Calu3 (cell line): Measurements from ENCODE around the gene MYO1G. TPM values are rescaled to one million over a fixed set of nuclear protein-coding genes. Genes with fewer than 3 reads are reported as not detected.

Experiments
- BruUV-seq: library from RNA; stranded (reverse); fragments of 400-500 nt; replicated peaks from 2 replicates; lab custom pipeline; 2021; lab: Mats Ljungman, UMichigan
- CTCF ChIA-PET: fragments of 300-600 bp; sonication (Branson Sonifier 250); formaldehyde crosslinking; loops from one replicate; lab custom pipeline; 2022; ENCODE audit warnings: antibody characterized with exemption; lab: Charles Lee
- DNase-seq: peaks from one replicate; pipeline ENCODE4 v3.0.0; 2022
- H3K27ac Mint-ChIP-seq: one replicate; pipeline ENCODE4 v1.8.0; 2022; ENCODE audit warnings: mixed read lengths; ENCODE audit not compliant: unreplicated experiment
- H3K27me3 Mint-ChIP-seq: one replicate; pipeline ENCODE4 v1.8.0; 2022; ENCODE audit warnings: mixed read lengths; ENCODE audit not compliant: unreplicated experiment
- H3K36me3 Mint-ChIP-seq: one replicate; pipeline ENCODE4 v1.8.0; 2022; ENCODE audit warnings: mild to moderate bottlenecking, moderate library complexity, mixed read lengths; ENCODE audit not compliant: insufficient read depth, unreplicated experiment
- H3K4me1 Mint-ChIP-seq: one replicate; pipeline ENCODE4 v1.8.0; 2022; ENCODE audit warnings: mild to moderate bottlenecking, low read depth, mixed read lengths; ENCODE audit not compliant: unreplicated experiment
- H3K4me3 Mint-ChIP-seq: one replicate; pipeline ENCODE4 v1.8.0; 2022; ENCODE audit warnings: mild to moderate bottlenecking, low read depth, moderate library complexity, mixed read lengths; ENCODE audit not compliant: unreplicated experiment
- H3K9me3 Mint-ChIP-seq: one replicate; pipeline ENCODE4 v1.8.0; 2022; ENCODE audit warnings: low read depth, mixed read lengths; ENCODE audit not compliant: unreplicated experiment
- intact Hi-C: fragments of 100-400 bp; cut with micrococcal nuclease; formaldehyde crosslinking; loops from one replicate; pipeline ENCODE4 v1.10.0; 2022; ENCODE audit not compliant: unreplicated experiment
- total RNA-seq: library from RNA; stranded (reverse); gene quantifications from 2 replicates; pipeline ENCODE4 v1.2.3, GENCODE V29; 2022
- TF ChIP-seq, protein P1 (sequence below): fragments of 200-600 bp; IDR thresholded peaks from one replicate; pipeline ENCODE4 v1.8.0; 2022; ENCODE audit warnings: antibody characterized with exemption; ENCODE audit not compliant: unreplicated experiment

MYO1G gene
- total RNA-seq, 1 experiment from 2014 or later = 0.33 TPM

DNA sequence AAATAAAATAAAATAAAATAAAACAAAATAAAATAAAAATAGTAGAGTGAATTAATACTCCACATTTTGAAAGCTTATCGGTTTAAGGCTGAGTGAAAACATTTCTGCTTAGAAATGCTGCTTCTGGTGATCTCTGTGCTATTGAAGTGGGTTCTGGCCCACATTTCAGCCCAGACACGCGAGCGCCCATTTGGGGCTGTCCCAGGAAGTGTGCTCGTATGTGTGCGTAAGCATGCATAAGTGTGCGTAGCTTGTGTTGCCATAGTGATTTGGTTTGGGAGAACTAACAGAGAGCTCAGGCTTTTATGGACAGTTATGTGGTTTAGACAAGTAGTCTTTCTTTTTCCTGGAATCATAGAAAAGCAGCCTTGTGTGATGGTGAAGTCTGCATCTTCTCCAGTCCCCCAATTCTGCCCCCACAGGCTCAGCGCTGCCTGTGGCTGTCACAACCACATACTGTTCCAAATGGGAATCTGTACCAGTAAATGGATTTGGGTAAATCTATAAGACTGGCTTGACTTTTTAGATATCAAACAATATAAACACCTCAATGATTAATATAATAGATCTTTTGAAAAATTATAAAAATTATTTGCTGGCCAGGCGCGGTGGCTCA is 63.7 kb downstream of the MYO1G start:
- no peak for DNase-seq
- Mint-ChIP-seq H3K9me3 (no peaks in the 10 kb centered on the region), H3K27ac (no peak overlapping the region), H3K27me3 (peaks cover 18% of the 10 kb centered on the region), H3K36me3 (no peaks in the 10 kb centered on the region), H3K4me1 (no peaks in the 10 kb centered on the region), H3K4me3 (no peak overlapping the region)
- CTCF ChIA-PET = interaction anchor here (0.7 kb wide), 1 partner anchor 110 kb away, joined by 3 read pairs; no protein-coding TSS in a partner anchor
- no TSS peak for BruUV-seq
- intact Hi-C loops = no loop called here
- TF ChIP-seq, protein P1, sequence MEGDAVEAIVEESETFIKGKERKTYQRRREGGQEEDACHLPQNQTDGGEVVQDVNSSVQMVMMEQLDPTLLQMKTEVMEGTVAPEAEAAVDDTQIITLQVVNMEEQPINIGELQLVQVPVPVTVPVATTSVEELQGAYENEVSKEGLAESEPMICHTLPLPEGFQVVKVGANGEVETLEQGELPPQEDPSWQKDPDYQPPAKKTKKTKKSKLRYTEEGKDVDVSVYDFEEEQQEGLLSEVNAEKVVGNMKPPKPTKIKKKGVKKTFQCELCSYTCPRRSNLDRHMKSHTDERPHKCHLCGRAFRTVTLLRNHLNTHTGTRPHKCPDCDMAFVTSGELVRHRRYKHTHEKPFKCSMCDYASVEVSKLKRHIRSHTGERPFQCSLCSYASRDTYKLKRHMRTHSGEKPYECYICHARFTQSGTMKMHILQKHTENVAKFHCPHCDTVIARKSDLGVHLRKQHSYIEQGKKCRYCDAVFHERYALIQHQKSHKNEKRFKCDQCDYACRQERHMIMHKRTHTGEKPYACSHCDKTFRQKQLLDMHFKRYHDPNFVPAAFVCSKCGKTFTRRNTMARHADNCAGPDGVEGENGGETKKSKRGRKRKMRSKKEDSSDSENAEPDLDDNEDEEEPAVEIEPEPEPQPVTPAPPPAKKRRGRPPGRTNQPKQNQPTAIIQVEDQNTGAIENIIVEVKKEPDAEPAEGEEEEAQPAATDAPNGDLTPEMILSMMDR = no peak

DNA sequence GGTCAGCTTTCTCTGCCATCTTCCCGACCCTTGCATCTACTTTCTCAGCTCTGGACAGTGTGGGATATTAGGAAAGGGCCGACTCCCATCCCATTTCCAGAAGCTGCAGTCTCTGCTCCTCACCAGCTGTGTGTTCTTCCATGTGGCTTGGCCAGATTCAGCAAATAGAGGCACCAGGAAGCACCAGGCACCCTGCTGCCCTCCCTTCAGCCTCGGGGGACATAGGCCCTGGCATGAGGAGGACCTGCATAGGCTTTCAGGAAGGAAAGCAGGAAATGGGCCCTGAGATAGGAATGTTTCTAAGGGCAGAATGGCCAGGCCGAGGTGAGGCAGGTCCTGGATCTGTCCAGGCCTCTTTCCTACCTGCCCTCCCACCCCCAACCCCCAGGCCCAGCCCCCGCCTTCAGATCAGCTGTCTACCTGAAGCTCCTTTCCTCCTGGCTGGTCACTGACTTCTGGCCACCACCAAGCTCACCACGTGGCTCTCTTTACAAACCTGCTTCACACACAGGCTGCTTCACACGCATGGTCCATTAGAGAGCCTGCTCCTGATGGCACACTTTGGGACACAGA is 66.0 kb downstream of the MYO1G start:
- H3K27ac Mint-ChIP-seq = no peak overlapping the region
- no peak overlapping the region for H3K4me3 Mint-ChIP-seq
- no peaks in the 10 kb centered on the region for H3K9me3 Mint-ChIP-seq
- H3K27me3 Mint-ChIP-seq = no peaks in the 10 kb centered on the region
- CTCF ChIA-PET = interaction anchor here (0.6 to 1.0 kb wide), 4 partner anchors 17 to 346 kb away, joined by 3 to 5 read pairs (median 4); no protein-coding TSS in a partner anchor
- no TSS peak for BruUV-seq
- intact Hi-C loops = no loop called here
- TF ChIP-seq, protein P1 = no peak
- H3K4me1 Mint-ChIP-seq = no peaks in the 10 kb centered on the region
- H3K36me3 Mint-ChIP-seq = no peaks in the 10 kb centered on the region
- DNase-seq = no peak

Other genes with a start within 250 kb of the MYO1G start
- gene ZMIZ2, start 230.2 kb downstream of the MYO1G start, total RNA-seq = 260 and 269 TPM in 2 replicates
- gene PPIA, start 182.3 kb downstream of the MYO1G start, total RNA-seq = 2,685 and 3,069 TPM in 2 replicates
- 300 and 371 TPM in 2 replicates for gene H2AZ2, start 130.9 kb downstream of the MYO1G start, total RNA-seq
- gene PURB, start 93.5 kb downstream of the MYO1G start, total RNA-seq = 68.5 and 70.8 TPM in 2 replicates
- 59.8 and 62.9 TPM in 2 replicates for gene CCM2, start 21.2 kb upstream of the MYO1G start, total RNA-seq
- 0.90 and 1.0 TPM in 2 replicates for gene NACAD, start 110.0 kb upstream of the MYO1G start, total RNA-seq
- 191 and 199 TPM in 2 replicates for gene TBRG4, start 132.7 kb upstream of the MYO1G start, total RNA-seq
- gene RAMP3, start 178.8 kb upstream of the MYO1G start, total RNA-seq = not detected in 2 replicates